GM18907 (cell line): Measurements from ENCODE around the gene GARNL3.
A peak's percentile ranks its signal among the peaks of the same experiment; 100 is the strongest.

Experiments
- ATAC-seq: cut with Tn5 transposase; IDR thresholded peaks from one replicate; pipeline ENCODE4 v1.9.1; 2021; ENCODE audit warnings: mild to moderate bottlenecking, moderate library complexity; ENCODE audit not compliant: unreplicated experiment

The GARNL3 gene

GRCh38 chr9:127370672-127371648 is 106.4 kb downstream of the GARNL3 start:
- no peak for ATAC-seq

GRCh38 chr9:127380479-127380878 is 115.9 kb downstream of the GARNL3 start:
- no peak for ATAC-seq

DNA sequence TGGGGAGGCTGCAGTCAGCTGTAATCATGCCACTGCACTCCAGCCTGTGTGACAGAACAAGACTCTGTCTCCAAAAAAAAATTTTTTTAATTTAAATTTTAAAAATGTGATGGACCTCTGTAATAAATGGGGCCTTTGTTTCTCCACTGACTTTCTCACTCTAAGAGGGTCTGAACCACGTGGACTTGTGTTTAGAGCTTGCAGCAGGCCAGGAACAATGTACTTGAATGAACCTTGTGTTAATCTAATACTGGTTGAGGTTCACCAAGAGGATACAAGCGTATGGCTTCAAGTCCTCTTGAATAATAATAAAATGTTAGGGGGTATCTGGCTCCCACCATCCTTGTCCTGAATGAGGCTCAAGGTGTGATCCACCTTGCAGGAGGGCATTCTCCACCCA is 118.0 kb downstream of the GARNL3 start:
- no peak for ATAC-seq

DNA sequence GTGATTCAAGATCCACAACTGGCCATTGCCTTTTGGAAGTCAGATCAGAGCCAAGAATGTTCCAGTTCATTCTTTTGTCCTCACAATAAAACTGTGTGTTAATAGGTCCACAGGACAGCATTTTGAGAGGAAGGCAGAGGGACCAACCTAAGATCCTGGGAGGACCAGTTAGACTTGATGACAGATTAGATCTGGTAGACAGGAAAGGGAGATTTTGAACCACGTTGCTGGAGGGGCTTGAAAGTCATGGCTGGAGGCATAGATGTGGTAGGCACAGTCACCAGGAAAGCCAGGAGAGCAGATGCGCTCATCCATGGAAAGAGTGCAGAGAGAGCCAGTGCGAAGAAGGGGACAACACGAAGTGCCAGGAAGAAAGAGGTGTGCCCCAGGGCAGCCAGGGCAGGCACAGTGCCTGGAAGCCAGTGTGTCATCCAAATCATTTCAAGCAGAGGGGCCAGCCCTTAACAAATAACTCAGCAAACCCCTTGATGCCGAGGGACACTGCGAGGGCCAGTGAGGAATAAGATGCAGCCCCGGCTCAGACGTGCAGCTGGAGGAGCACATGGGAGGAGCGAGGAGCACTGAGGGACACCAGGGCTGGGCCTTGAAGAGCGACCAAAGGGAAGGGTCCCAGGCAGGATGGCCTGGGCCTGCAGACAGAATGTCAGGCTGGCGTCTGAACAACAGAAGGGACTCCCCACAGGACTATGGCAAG is 119.6 kb downstream of the GARNL3 start:
- ATAC-seq: no peak

GRCh38 chr9:127384901-127385300 is 120.3 kb downstream of the GARNL3 start:
- ATAC-seq: no peak

- no peak for ATAC-seq
Measured at GRCh38 chr9:127386249-127386648, 121.7 kb downstream of the GARNL3 start.

GRCh38 chr9:127386981-127387380 is 122.4 kb downstream of the GARNL3 start:
- no peak for ATAC-seq

- ATAC-seq: peak; percentile 75
Measured at GRCh38 chr9:127388037-127388855, 123.7 kb downstream of the GARNL3 start.

DNA sequence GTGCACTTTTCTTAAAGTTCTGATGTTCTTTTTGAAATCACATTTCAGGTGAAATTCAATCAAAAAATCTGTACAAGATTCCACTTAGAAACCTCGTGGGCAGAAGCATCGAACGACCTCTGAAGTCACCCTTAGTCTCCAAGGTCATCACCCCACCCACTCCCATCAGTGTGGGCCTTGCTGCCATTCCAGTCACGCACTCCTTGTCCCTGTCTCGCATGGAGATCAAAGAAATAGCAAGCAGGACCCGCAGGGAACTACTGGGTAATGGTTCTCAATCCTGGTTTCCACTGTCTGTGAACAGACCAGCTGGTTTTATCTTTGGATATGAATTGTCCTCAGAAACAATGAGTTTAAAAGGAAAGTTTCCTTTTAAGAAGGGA is 124.3 kb downstream of the GARNL3 start:
- no peak for ATAC-seq

- no peak for ATAC-seq
Measured at GRCh38 chr9:127389381-127390247, 125.0 kb downstream of the GARNL3 start.

GRCh38 chr9:127390248-127390545 is 125.6 kb downstream of the GARNL3 start:
- ATAC-seq: no peak

- ATAC-seq: no peak
Measured at GRCh38 chr9:127390563-127390962, 126.0 kb downstream of the GARNL3 start.

DNA sequence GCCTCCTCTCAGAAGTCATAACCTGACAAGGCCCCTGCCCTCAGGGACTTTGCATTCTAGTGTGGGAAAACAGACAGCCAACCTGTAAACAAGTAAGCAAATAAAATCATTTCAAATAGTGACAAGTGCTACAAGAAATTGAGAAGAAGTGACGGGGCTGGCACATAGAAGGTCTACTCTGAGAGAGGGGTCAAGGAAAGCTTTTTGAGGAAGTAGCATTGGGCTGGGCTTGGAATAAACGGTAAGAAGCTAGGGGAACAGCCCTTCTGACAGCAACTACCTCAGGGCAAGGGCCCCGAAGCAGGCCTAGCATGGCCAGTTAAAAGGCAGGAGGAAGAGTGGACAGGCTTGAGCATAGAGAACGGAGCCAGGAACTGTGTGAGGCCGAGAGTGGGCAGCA is 127.6 kb downstream of the GARNL3 start:
- no peak for ATAC-seq

GRCh38 chr9:127392976-127393375 is 128.4 kb downstream of the GARNL3 start:
- ATAC-seq: no peak

DNA sequence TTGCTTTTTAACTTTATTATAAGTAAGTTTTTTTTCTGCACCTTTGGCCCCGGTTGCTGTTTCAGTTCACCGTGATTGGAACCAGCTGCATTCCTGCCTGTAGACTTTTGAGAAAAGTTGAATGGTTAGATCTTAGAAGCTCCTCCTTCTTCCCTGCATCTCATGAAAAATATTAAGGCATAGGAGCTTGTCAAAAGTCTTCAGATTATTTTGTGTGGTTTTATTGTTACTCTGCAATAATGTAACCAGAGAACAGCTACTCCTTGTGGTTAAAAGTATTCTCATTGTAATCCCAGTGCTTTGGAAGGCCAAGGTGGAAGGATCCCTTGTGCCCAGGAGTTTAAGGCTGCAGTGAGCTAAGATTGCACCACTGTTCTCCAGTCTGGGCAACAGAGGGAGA is 129.1 kb downstream of the GARNL3 start:
- ATAC-seq: no peak

DNA sequence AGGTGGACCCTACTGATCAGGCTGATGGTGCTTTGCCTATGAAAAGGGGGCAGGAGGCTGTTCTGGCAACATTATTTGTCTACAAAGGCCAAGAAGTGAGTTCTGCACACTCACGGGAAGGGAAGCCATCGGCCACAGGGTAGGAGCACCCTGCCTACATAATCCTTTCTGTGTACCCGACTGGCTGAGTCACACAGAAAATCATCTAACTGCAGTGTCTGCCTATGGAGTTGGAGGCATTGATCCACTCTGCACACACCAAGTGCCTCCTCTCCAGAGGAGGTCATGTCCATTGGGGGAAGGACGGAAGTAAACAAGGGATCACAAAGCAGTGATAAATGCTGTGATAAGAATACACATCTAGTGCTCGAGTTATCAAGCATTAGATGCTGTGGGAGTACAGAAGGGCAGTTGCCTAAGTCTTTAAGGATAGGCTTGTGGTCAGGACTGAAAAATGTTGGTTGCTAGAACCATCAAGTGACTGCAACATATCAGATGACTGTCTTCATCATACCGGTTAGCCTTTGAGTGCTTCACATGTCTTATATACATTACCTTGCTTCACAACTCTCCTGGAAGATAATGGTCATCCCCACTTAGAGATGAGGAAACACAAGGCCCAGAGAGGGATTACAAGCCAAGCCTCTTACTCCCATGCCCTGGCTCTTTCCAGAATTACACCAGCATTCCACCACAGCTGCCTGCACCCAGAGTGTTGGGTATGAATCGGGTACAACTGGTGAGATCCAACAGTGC is 131.1 kb downstream of the GARNL3 start:
- no peak for ATAC-seq

DNA sequence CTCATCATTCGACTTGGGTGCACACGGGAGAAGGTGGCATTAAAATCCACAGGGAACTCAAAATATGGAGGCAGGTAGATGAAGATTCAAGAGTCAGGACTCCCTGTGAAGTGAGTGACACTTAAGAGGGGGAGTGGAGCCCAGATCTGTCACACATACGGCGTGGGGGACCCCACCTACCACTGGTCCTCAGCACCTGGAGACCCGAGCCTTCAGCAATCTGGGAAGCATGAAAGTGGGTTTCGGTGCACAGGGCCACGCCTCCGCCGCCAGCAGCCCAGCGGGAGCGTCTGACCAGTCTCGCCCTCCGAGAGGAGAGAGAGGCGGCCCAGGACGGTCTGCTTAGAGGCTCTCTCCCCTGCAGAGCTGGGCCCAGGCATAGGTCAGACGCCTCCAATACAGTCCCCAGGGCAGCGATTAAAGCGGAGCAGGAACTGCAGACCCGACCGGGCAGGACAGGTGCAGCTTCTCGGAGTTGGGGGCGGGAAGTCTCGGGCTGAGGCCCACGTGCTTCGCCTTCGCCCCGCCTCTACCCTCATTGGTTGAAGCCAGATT is 131.8 kb downstream of the GARNL3 start:
- no peak for ATAC-seq

- peak; percentile 95 for ATAC-seq
Measured at GRCh38 chr9:127396808-127397645, 132.5 kb downstream of the GARNL3 start, which contains the start of gene SLC2A8. TSS of gene SLC2A8 (plus strand) at chr9:127397169. CDS start at chr9:127397231, 62 bp downstream.
